ENCODE results near the gene SHKBP1.

- no peak for TF ChIP-seq CTCF (IDR thresholded peaks at IDR 0.05; ENCODE audit: low read depth, low read length, missing input control)
- TF ChIP-seq REST (IDR thresholded peaks at IDR 0.05), result no peak
- no peak for TF ChIP-seq TAF1 (conservative IDR thresholded peaks at IDR 0.05)
- no peak for TF ChIP-seq JUND (IDR thresholded peaks at IDR 0.05)
- TF ChIP-seq RXRA (IDR thresholded peaks at IDR 0.05), result no peak
- TF ChIP-seq YY1 (IDR thresholded peaks at IDR 0.05), result no peak
- TF ChIP-seq SP1 (IDR thresholded peaks at IDR 0.05), result no peak
- no peak for TF ChIP-seq MAX (IDR thresholded peaks at IDR 0.05)
- no peak for TF ChIP-seq RAD21 (IDR thresholded peaks at IDR 0.05)
These were observed 12.4 kb downstream of the SHKBP1 start for GRCh38 chr19:40588926-40589569.
